AG04449 (cell line): ENCODE data around the gene FAXDC2.

Source experiments
- CTCF ChIA-PET: fragments of 350-600 bp; formaldehyde crosslinking; extraction: SDS; loops from one replicate; lab custom pipeline; 2021; ENCODE audit warnings: antibody characterized with exemption; lab: Yijun Ruan, JAX
- POLR2A ChIA-PET: fragments of 400-600, 350-600 bp; formaldehyde crosslinking; extraction: SDS; loops from one replicate; lab custom pipeline; 2020; ENCODE audit warnings: antibody characterized with exemption, inconsistent platforms; lab: Yijun Ruan, JAX
- DNase-seq: peaks from one replicate; pipeline ENCODE4 v3.0.0-alpha.2; 2010; ENCODE audit warnings: low read depth, low spot score
- H3K4me3 ChIP-seq: 2 replicates; pipeline ENCODE4 v1.5.1; 2011; ENCODE audit warnings: low read depth, mild to moderate bottlenecking, control low read depth, low read length
- CTCF ChIP-seq: IDR thresholded peaks from one replicate; pipeline ENCODE4 v1.5.1; 2011; ENCODE audit warnings: mild to moderate bottlenecking, moderate library complexity, low read length, control low read depth, inconsistent platforms; ENCODE audit not compliant: insufficient read depth; ENCODE audit errors: missing control alignments

Gene FAXDC2

GRCh38 chr5:154895606-154896561 is 45.5 kb upstream of the FAXDC2 start:
- H3K4me3 ChIP-seq: no peak overlapping the region
- CTCF ChIA-PET: interaction anchor here (1.2 to 1.5 kb wide), 3 partner anchors 14 to 245 kb away, joined by 3 to 5 read pairs (median 4); no protein-coding TSS in a partner anchor
- POLR2A ChIA-PET: no interaction called here
- no peak for DNase-seq
- no peak for TF ChIP-seq CTCF

- CTCF ChIA-PET: interaction anchor here (1.6 kb wide), 1 partner anchor 10 kb away, joined by 3 read pairs; no protein-coding TSS in a partner anchor
- DNase-seq: no peak
- H3K4me3 ChIP-seq: no peak overlapping the region
- POLR2A ChIA-PET: no interaction called here
- TF ChIP-seq CTCF: no peak
These were observed 43.0 kb upstream of the FAXDC2 start for GRCh38 chr5:154893381-154893780.

GRCh38 chr5:154892369-154892771 is 42.0 kb upstream of the FAXDC2 start:
- TF ChIP-seq CTCF: no peak
- H3K4me3 ChIP-seq: no peak overlapping the region
- ChIA-PET CTCF (interaction anchor here (1.6 kb wide), 1 partner anchor 11 kb away, joined by 3 read pairs; no protein-coding TSS in a partner anchor), POLR2A (no interaction called here)
- no peak for DNase-seq

GRCh38 chr5:154885439-154885838 is 35.0 kb upstream of the FAXDC2 start:
- no peak for TF ChIP-seq CTCF
- ChIA-PET CTCF (interaction anchor here (1.0 kb wide), 1 partner anchor 13 kb away, joined by 4 read pairs; no protein-coding TSS in a partner anchor), POLR2A (no interaction called here)
- no peak for DNase-seq
- no peak overlapping the region for H3K4me3 ChIP-seq

- no peak for TF ChIP-seq CTCF
- DNase-seq: no peak
- POLR2A ChIA-PET: no interaction called here
- H3K4me3 ChIP-seq: no peak overlapping the region
- CTCF ChIA-PET: interaction anchor here (1.0 kb wide), 1 partner anchor 21 kb away, joined by 3 read pairs; no protein-coding TSS in a partner anchor
These were observed 34.0 kb upstream of the FAXDC2 start for GRCh38 chr5:154884424-154884823.

GRCh38 chr5:154881986-154882385 is 31.6 kb upstream of the FAXDC2 start:
- H3K4me3 ChIP-seq: no peak overlapping the region
- ChIA-PET POLR2A (interaction anchor here (0.6 kb wide), 1 partner anchor 20 kb away, joined by 4 read pairs; no protein-coding TSS in a partner anchor), CTCF (interaction anchor here (1.1 kb wide), 1 partner anchor 14 kb away, joined by 5 read pairs; no protein-coding TSS in a partner anchor)
- DNase-seq: no peak
- TF ChIP-seq CTCF: no peak
